Fibroblast of skin of abdomen (primary cell): ENCODE data around the gene FCN2.
"Not testable (repeated sequence)": the region's sequence is repeated elsewhere in the genome, so short reads cannot be mapped to it uniquely, and the experiment has no call there.

ENCODE experiments used
- DNase-seq: peaks from one replicate; pipeline ENCODE4 v3.0.0-alpha.2; 2013

FCN2 gene

DNA sequence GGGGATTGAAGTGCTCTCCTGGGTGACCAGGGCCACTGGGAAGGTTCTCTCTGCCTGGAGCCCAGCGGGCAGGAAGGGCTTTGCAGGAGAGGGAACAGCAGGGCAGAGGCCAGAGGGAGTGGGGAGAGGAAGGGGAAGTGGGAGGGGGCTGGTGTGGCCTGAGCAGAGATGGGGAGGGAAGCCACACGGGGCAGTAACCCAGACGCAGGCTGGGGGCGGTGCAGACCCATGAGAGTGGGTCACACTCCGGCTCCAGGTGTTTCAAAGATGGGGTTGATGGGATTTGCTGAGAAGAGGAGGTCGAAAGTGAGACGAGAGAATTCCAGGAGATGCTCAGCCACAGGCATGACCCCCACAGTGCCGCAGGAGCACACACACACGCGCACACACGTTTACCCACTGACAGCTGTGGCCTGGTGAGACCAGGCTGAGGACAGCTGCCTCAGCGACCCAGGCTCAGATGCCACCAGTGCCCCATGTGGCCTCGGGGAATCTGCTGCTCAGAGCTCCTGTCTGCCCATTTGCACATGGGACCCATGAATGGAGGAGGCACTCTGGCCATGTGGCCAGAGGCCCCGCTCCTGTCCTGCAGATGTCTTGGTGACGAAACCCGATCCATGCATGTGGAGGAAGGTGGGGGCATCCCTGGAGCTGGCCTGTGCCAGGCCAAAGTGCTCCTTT lies 32.7 kb upstream of the FCN2 start:
- DNase-seq = no peak

GRCh38 chr9:134848504-134848903 lies 32.1 kb upstream of the FCN2 start:
- no peak for DNase-seq

DNA sequence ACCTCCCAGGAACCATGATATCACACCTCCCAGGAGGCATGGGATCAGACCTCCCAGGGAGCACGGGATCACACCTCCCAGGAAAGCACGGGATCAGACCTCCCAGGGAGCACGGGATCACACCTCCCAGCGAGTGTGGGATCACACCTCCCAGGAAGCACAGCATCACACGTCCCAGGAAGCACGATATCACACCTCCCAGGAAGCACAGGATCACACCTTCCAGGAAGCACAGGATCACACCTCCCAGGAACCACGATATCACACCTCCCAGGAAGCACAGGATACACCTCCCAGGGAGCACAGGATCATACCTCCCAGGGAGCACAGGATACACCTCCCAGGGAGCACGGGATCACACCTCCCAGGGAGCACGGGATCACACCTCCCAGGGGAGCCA lies 30.0 kb upstream of the FCN2 start:
- no peak for DNase-seq

GRCh38 chr9:134851020-134851419 lies 29.6 kb upstream of the FCN2 start:
- no peak for DNase-seq

DNA sequence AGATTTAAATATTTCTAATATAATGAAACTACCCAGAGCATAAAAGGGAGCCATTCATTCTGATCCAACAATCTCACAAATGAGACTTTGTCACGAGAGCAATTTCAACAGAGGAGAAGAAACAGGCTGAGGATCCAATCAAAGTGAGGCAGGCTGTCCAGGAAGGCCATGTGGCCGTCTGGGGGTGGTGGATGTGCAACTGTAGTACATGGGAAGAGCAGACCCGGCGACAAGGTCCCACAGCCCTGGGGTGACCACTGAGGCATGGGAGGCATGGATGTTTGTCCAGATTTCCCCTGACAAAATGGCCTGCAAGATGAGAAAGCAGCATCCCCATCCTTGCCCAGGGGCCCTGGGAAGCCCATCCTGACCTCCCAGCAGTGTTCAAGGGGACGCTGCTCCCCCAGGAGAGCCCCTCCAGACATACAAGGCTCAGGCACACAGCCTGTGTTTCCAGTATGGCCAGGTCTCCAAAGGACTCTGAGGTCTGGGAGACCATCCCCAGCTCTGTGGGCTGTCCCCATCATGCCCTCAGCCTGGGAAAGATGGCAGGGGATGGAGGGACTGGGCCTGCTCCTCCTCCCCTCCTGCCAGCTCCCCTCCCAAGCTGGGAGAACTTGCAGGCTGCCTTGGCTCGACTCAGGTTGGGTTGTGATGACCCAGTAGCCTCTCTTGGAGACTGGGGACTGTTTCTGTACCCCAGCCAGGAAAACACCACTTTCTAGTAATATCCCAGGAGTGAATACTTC lies 27.5 kb upstream of the FCN2 start:
- DNase-seq = no peak

DNA sequence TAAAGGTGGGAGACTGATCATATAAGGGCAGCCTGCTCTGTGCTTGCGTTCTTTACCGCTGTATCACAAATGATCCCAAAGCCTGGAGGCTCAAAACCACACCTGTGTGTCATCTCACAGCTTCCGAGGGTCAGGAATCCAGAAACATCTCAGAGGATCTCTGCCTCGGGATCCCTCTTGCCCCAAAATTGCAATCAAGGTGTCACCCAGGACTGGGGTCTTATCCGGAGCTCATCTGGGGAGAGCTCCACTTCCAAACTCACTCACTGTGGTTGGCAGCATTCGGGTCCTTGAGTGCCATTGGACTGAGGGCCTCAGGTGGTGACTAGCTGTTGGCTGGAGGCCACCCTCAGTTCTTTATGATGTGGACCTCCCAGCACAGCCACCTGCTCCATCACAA lies 26.7 kb upstream of the FCN2 start:
- DNase-seq = no peak

DNA sequence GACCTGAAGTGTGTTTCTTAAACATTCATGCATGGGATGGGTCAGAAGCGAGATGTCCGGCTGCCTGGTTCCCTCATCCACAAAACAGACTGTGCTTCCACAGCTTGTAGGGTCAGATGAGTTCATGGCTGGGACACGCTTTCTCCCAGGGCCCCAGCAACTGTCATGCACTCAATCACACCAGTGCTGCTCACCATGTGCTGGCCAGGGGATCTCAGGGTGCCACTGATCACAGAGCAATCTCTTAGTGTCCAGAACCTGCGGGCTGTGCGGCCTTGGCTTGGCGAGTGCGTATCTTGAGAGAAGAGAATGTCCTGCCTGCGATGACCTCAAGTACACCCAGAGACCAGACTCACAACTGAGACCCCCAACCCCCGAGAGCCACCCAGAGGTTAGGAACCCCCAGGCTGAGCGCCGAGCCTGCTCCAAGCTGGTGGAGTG lies 26.0 kb upstream of the FCN2 start:
- no peak for DNase-seq

GRCh38 chr9:134855231-134855899 lies 25.2 kb upstream of the FCN2 start:
- no peak for DNase-seq

GRCh38 chr9:134855900-134856377 lies 24.7 kb upstream of the FCN2 start:
- DNase-seq = no peak

DNA sequence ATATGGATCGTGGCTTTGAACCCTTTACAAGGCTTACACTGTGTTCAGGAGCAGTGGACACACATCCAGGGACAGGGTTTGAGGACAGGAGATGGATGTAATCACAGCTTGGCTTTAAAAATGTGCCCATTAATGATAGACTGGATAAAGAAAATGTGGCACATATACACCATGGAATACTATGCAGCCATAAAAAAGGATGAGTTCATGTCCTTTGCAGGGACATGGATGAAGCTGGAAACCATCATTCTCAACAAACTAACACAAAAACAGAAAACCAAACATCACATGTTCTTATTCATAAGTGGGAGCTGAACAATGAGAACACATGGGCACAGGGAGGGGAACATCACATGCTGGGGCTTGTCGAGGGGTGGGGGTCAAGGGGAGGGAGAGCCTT lies 23.2 kb upstream of the FCN2 start:
- not testable (repeated sequence) for DNase-seq

GRCh38 chr9:134858051-134858841 lies 22.4 kb upstream of the FCN2 start:
- DNase-seq = peak; percentile 59

- DNase-seq = no peak
Observed at GRCh38 chr9:134860510-134860909, 20.1 kb upstream of the FCN2 start.

- DNase-seq = no peak
Observed at GRCh38 chr9:134861595-134862334, 18.8 kb upstream of the FCN2 start.

DNA sequence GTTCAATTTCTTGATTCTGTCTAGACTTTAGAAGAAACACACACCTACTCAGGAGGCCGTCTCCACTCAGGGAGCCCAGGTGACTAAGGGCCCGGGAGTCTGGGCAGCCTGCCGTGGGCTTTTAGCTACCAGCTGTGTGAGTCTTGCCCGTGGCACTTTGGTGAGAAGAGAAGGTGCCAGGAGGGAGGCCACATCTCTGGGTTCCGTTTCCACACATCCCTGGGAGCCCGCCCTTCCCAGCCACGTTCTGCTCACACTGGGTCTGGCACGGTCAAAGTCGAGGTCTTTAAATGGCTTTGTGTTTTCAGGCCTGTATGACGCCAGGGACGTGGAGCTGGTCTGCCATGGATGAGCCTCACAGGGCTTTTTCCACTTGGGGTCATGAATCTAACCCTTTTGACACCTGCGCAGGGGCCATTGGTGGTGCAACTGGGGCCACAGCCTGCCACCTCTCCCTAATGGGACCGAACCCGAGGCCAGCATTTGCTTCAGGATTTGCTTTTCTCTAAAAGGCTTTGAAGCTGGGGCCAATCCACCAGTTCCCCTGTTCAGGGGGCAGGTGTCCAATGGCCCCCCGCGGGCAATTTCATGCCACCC lies 17.2 kb upstream of the FCN2 start:
- DNase-seq = no peak

- DNase-seq = no peak
Observed at GRCh38 chr9:134863941-134864820, 16.4 kb upstream of the FCN2 start.

- DNase-seq = no peak
Observed at GRCh38 chr9:134864821-134865190, 15.8 kb upstream of the FCN2 start.

- DNase-seq = no peak
Observed at GRCh38 chr9:134867917-134868750, 12.5 kb upstream of the FCN2 start.

- DNase-seq = no peak
Observed at GRCh38 chr9:134868751-134869553, 11.7 kb upstream of the FCN2 start.
